ENCODE results near the gene SASH1.

The SASH1 gene

GRCh38 chr6:148470156-148470555 lies 127.5 kb downstream of the SASH1 start:
- Histone ChIP-seq H3K36me3 (ENCODE audit: low read length) (no peaks in the 10 kb centered on the region), H4K20me1 (ENCODE audit: low read depth, low read length) (no peaks in the 10 kb centered on the region), H3K27ac (ENCODE audit: low read depth, low read length) (no peak overlapping the region), H3K27me3 (ENCODE audit: low read length) (no peaks in the 10 kb centered on the region), H3K79me2 (ENCODE audit: insufficient read depth, low read length) (no peaks in the 10 kb centered on the region), H3K4me3 (ENCODE audit: insufficient read depth, low read length, poor library complexity, severe bottlenecking) (no peak overlapping the region), H3K9me2 (replicated peaks; ENCODE audit: insufficient read depth, low read length) (no peaks in the 10 kb centered on the region), H3F3A (ENCODE audit: insufficient read depth) (no peaks in the 10 kb centered on the region), H3K4me2 (ENCODE audit: low read depth, low read length, poor library complexity, severe bottlenecking) (no peak overlapping the region), H3K9me3 (ENCODE audit: insufficient read depth, low read length) (no peaks in the 10 kb centered on the region), H3K9ac (ENCODE audit: low read length) (no peak overlapping the region), H2AFZ (ENCODE audit: low read depth, low read length, severe bottlenecking) (no peak overlapping the region)
- TF ChIP-seq CTCF (IDR thresholded peaks at IDR 0.05; ENCODE audit: insufficient read depth, low read length, poor library complexity, severe bottlenecking) (no peak), EZH2phosphoT487 (conservative IDR thresholded peaks at IDR 0.05; ENCODE audit: low read length) (no peak)

GRCh38 chr6:148470606-148471465 lies 128.2 kb downstream of the SASH1 start:
- no peak overlapping the region for H3K27ac ChIP-seq (ENCODE audit: low read depth, low read length)
- no peak overlapping the region for H3K4me2 ChIP-seq (ENCODE audit: low read depth, low read length, poor library complexity, severe bottlenecking)
- H4K20me1 ChIP-seq (ENCODE audit: low read depth, low read length), result no peaks in the 10 kb centered on the region
- no peaks in the 10 kb centered on the region for H3K36me3 ChIP-seq (ENCODE audit: low read length)
- no peak for TF ChIP-seq EZH2phosphoT487 (conservative IDR thresholded peaks at IDR 0.05; ENCODE audit: low read length)
- no peak overlapping the region for H2AFZ ChIP-seq (ENCODE audit: low read depth, low read length, severe bottlenecking)
- H3K9me3 ChIP-seq (ENCODE audit: insufficient read depth, low read length), result no peaks in the 10 kb centered on the region
- H3K27me3 ChIP-seq (ENCODE audit: low read length), result no peaks in the 10 kb centered on the region
- H3K79me2 ChIP-seq (ENCODE audit: insufficient read depth, low read length), result no peaks in the 10 kb centered on the region
- H3K4me3 ChIP-seq (ENCODE audit: insufficient read depth, low read length, poor library complexity, severe bottlenecking), result no peak overlapping the region
- no peaks in the 10 kb centered on the region for H3F3A ChIP-seq (ENCODE audit: insufficient read depth)
- H3K9ac ChIP-seq (ENCODE audit: low read length), result no peak overlapping the region
- H3K9me2 ChIP-seq (replicated peaks; ENCODE audit: insufficient read depth, low read length), result no peaks in the 10 kb centered on the region

- TF ChIP-seq CTCF (IDR thresholded peaks at IDR 0.05; ENCODE audit: insufficient read depth, low read length, poor library complexity, severe bottlenecking) (no peak), EZH2phosphoT487 (conservative IDR thresholded peaks at IDR 0.05; ENCODE audit: low read length) (no peak)
- no peaks in the 10 kb centered on the region for H3K79me2 ChIP-seq (ENCODE audit: insufficient read depth, low read length)
- H3K27ac ChIP-seq (ENCODE audit: low read depth, low read length), result no peak overlapping the region
- H3K4me2 ChIP-seq (ENCODE audit: low read depth, low read length, poor library complexity, severe bottlenecking), result no peak overlapping the region
- H3K36me3 ChIP-seq (ENCODE audit: low read length), result no peaks in the 10 kb centered on the region
- H3K9me3 ChIP-seq (ENCODE audit: insufficient read depth, low read length), result no peaks in the 10 kb centered on the region
- H3K9ac ChIP-seq (ENCODE audit: low read length), result no peak overlapping the region
- H3K4me3 ChIP-seq (ENCODE audit: insufficient read depth, low read length, poor library complexity, severe bottlenecking), result no peak overlapping the region
- no peaks in the 10 kb centered on the region for H3F3A ChIP-seq (ENCODE audit: insufficient read depth)
- H3K27me3 ChIP-seq (ENCODE audit: low read length), result no peaks in the 10 kb centered on the region
- H2AFZ ChIP-seq (ENCODE audit: low read depth, low read length, severe bottlenecking), result no peak overlapping the region
- H3K9me2 ChIP-seq (replicated peaks; ENCODE audit: insufficient read depth, low read length), result no peaks in the 10 kb centered on the region
- H4K20me1 ChIP-seq (ENCODE audit: low read depth, low read length), result no peaks in the 10 kb centered on the region
Measured at GRCh38 chr6:148471624-148472159, 129.1 kb downstream of the SASH1 start.

Measured in SU-DHL-6 (cell line).